HEK293 (cell line): Measurements from ENCODE around the gene PPARGC1A.

ENCODE experiments used
- CTCF ChIA-PET: fragments of 350-600 bp; formaldehyde crosslinking; extraction: SDS; loops from one replicate; lab custom pipeline; 2021; ENCODE audit warnings: antibody characterized with exemption; lab: Yijun Ruan, JAX
- POLR2A ChIA-PET: fragments of 300-600 bp; formaldehyde crosslinking; extraction: SDS; loops from one replicate; lab custom pipeline; 2020; ENCODE audit warnings: antibody characterized with exemption, inconsistent platforms; lab: Yijun Ruan, JAX
- H3K27ac ChIP-seq: fragments of 200-500 bp; sonication (Bioruptor generic); 2 replicates; pipeline ENCODE4 v1.5.1; 2014; ENCODE audit warnings: low read depth, low read length, control low read depth, inconsistent platforms; ENCODE audit errors: extremely low read depth
- H3K36me3 ChIP-seq, 2 experiments: fragments of 200-500 bp in 1 of 2; sonication (Bioruptor generic) in 1 of 2; 1 replicate in 1 of 2; 2 replicates in 1 of 2; pipeline ENCODE4 v1.5.1; 2014 to 2017; ENCODE audit warnings: inconsistent platforms in 2 of 2, low read length in 2 of 2; ENCODE audit not compliant: control insufficient read depth in 2 of 2, insufficient read depth in 1 of 2
- H3K4me1 ChIP-seq: fragments of 200-500 bp; sonication (Bioruptor generic); 2 replicates; pipeline ENCODE4 v1.5.1; 2014; ENCODE audit warnings: mild to moderate bottlenecking, low read length, inconsistent platforms; ENCODE audit not compliant: control insufficient read depth, insufficient read depth
- H3K4me3 ChIP-seq: 2 replicates; pipeline ENCODE4 v1.5.1; 2011; ENCODE audit warnings: low read depth, mild to moderate bottlenecking, control low read depth, low read length, moderate library complexity
- H3K9me3 ChIP-seq: fragments of 200-500 bp; sonication (Bioruptor generic); 2 replicates; pipeline ENCODE4 v1.5.1; 2014; ENCODE audit warnings: low read depth, low read length, inconsistent platforms; ENCODE audit not compliant: control insufficient read depth, insufficient read depth
- BCL11B ChIP-seq: fragments of 450-650 bp; formaldehyde crosslinking; IDR thresholded peaks from 2 replicates; pipeline ENCODE4 v1.5.1; 2016; ENCODE audit warnings: low read depth, missing biosample characterization, missing genetic modification characterization
- FEZF1 ChIP-seq: fragments of 450-650 bp; formaldehyde crosslinking; IDR thresholded peaks from 2 replicates; pipeline ENCODE4 v1.5.1; 2016; ENCODE audit warnings: missing biosample characterization, missing genetic modification characterization
- HOXC10 ChIP-seq: sonication (generic); formaldehyde crosslinking; IDR thresholded peaks from 2 replicates; pipeline ENCODE4 v1.8.1; 2023; ENCODE audit warnings: mild to moderate bottlenecking, missing genetic modification reagents
- KLF17 ChIP-seq: fragments of 450-650 bp; formaldehyde crosslinking; IDR thresholded peaks from 2 replicates; pipeline ENCODE4 v1.5.1; 2016; ENCODE audit warnings: missing biosample characterization, missing genetic modification characterization
- PRDM4 ChIP-seq: fragments of 450-650 bp; formaldehyde crosslinking; IDR thresholded peaks from 2 replicates; pipeline ENCODE4 v1.5.1; 2017; ENCODE audit warnings: missing biosample characterization, missing genetic modification characterization
- ZBTB17 ChIP-seq: fragments of 450-650 bp; formaldehyde crosslinking; IDR thresholded peaks from 2 replicates; pipeline ENCODE4 v1.5.1; 2016; ENCODE audit warnings: missing biosample characterization, missing genetic modification characterization
- ZBTB44 ChIP-seq: fragments of 450-650 bp; IDR thresholded peaks from 2 replicates; pipeline ENCODE4 v1.5.1; 2018; ENCODE audit warnings: missing biosample characterization, mild to moderate bottlenecking, missing genetic modification characterization
- ZFP69B ChIP-seq: fragments of 450-650 bp; formaldehyde crosslinking; IDR thresholded peaks from 2 replicates; pipeline ENCODE4 v1.5.1; 2016; ENCODE audit warnings: missing biosample characterization, missing genetic modification characterization
- ZNF121 ChIP-seq: fragments of 450-650 bp; formaldehyde crosslinking; IDR thresholded peaks from 2 replicates; pipeline ENCODE4 v1.5.1; 2016; ENCODE audit warnings: missing biosample characterization, missing genetic modification characterization
- ZNF132 ChIP-seq: fragments of 450-650 bp; formaldehyde crosslinking; IDR thresholded peaks from 2 replicates; pipeline ENCODE4 v1.5.1; 2017; ENCODE audit warnings: missing biosample characterization, missing genetic modification characterization, borderline replicate concordance
- ZNF146 ChIP-seq: fragments of 450-650 bp; formaldehyde crosslinking; IDR thresholded peaks from 2 replicates; pipeline ENCODE4 v1.5.1; 2016; ENCODE audit warnings: missing biosample characterization, missing genetic modification characterization
- ZNF157 ChIP-seq: fragments of 450-650 bp; formaldehyde crosslinking; IDR thresholded peaks from 2 replicates; pipeline ENCODE4 v1.5.1; 2016; ENCODE audit warnings: missing biosample characterization, missing genetic modification characterization
- ZNF169 ChIP-seq: fragments of 450-650 bp; formaldehyde crosslinking; IDR thresholded peaks from 2 replicates; pipeline ENCODE4 v1.5.1; 2016; ENCODE audit warnings: missing biosample characterization, missing genetic modification characterization
- ZNF18 ChIP-seq: fragments of 450-650 bp; formaldehyde crosslinking; IDR thresholded peaks from 2 replicates; pipeline ENCODE4 v1.5.1; 2016; ENCODE audit warnings: missing biosample characterization, missing genetic modification characterization
- ZNF214 ChIP-seq: fragments of 450-650 bp; formaldehyde crosslinking; IDR thresholded peaks from 2 replicates; pipeline ENCODE4 v1.5.1; 2017; ENCODE audit warnings: missing biosample characterization, mild to moderate bottlenecking, missing genetic modification characterization, borderline replicate concordance
- ZNF24 ChIP-seq: fragments of 450-650 bp; formaldehyde crosslinking; IDR thresholded peaks from 2 replicates; pipeline ENCODE4 v1.5.1; 2016; ENCODE audit warnings: missing biosample characterization, missing genetic modification characterization
- ZNF26 ChIP-seq: fragments of 450-650 bp; formaldehyde crosslinking; IDR thresholded peaks from 2 replicates; pipeline ENCODE4 v1.5.1; 2016; ENCODE audit warnings: missing biosample characterization, missing genetic modification characterization
- ZNF292 ChIP-seq: fragments of 450-650 bp; formaldehyde crosslinking; IDR thresholded peaks from 2 replicates; pipeline ENCODE4 v1.5.1; 2016; ENCODE audit warnings: low read depth, missing biosample characterization, missing genetic modification characterization, borderline replicate concordance
- ZNF324 ChIP-seq: fragments of 450-650 bp; formaldehyde crosslinking; IDR thresholded peaks from 2 replicates; pipeline ENCODE4 v1.5.1; 2016; ENCODE audit warnings: missing biosample characterization, missing genetic modification characterization
- ZNF416 ChIP-seq: fragments of 450-650 bp; formaldehyde crosslinking; IDR thresholded peaks from 2 replicates; pipeline ENCODE4 v1.5.1; 2016; ENCODE audit warnings: missing biosample characterization, missing genetic modification characterization
- ZNF555 ChIP-seq: fragments of 450-650 bp; formaldehyde crosslinking; conservative IDR thresholded peaks from 2 replicates; pipeline ENCODE4 v1.5.1; 2017; ENCODE audit warnings: missing biosample characterization, mild to moderate bottlenecking, missing genetic modification characterization, inconsistent platforms
- ZNF704 ChIP-seq: fragments of 450-650 bp; formaldehyde crosslinking; IDR thresholded peaks from 2 replicates; pipeline ENCODE4 v1.5.1; 2016; ENCODE audit warnings: missing biosample characterization, missing genetic modification characterization
- ZNF830 ChIP-seq: fragments of 450-650 bp; IDR thresholded peaks from 2 replicates; pipeline ENCODE4 v1.5.0; 2018; ENCODE audit warnings: missing biosample characterization, missing genetic modification characterization, low read depth, mild to moderate bottlenecking, moderate library complexity
- ZSCAN4 ChIP-seq: fragments of 450-650 bp; formaldehyde crosslinking; IDR thresholded peaks from 2 replicates; pipeline ENCODE4 v1.5.1; 2017; ENCODE audit warnings: missing biosample characterization, missing genetic modification characterization

The PPARGC1A gene

GRCh38 chr4:23922541-23923111 is 32.8 kb upstream of the PPARGC1A start:
- TF ChIP-seq ZBTB17 (tag by site-specific recombination) (no peak), ZNF157 (tag by site-specific recombination) (no peak), HOXC10 (no peak), ZNF416 (tag by site-specific recombination) (no peak), BCL11B (tag by site-specific recombination) (no peak), PRDM4 (no peak), KLF17 (tag by site-specific recombination) (no peak), ZNF214 (tag by site-specific recombination) (no peak), ZNF146 (tag by site-specific recombination) (no peak), ZFP69B (tag by site-specific recombination) (no peak), ZNF132 (tag by site-specific recombination) (no peak), ZNF292 (tag by site-specific recombination) (no peak), ZNF24 (tag by site-specific recombination) (no peak), ZNF324 (tag by site-specific recombination) (no peak), ZNF704 (tag by site-specific recombination) (no peak), ZSCAN4 (tag by site-specific recombination) (no peak)
- H3K4me1 ChIP-seq: no peaks in the 10 kb centered on the region
- H3K4me3 ChIP-seq: no peak overlapping the region
- H3K36me3 ChIP-seq: no peaks in the 10 kb centered on the region
- ChIA-PET CTCF (interaction anchor here (0.7 kb wide), 1 partner anchor 28 kb away, joined by 4 read pairs; no protein-coding TSS in a partner anchor), POLR2A (no interaction called here)
- no peaks in the 10 kb centered on the region for H3K9me3 ChIP-seq
- H3K27ac ChIP-seq: no peak overlapping the region

- H3K27ac ChIP-seq: no peak overlapping the region
- no peak for TF ChIP-seq ZNF18 (tag by site-specific recombination)
- TF ChIP-seq ZNF169: no peak
- TF ChIP-seq ZNF26 (tag by site-specific recombination): no peak
- no peak for TF ChIP-seq FEZF1 (tag by site-specific recombination)
- no peak for TF ChIP-seq ZNF555
- TF ChIP-seq ZBTB44: no peak
- no peak for TF ChIP-seq ZNF830 (tag by site-specific recombination)
- TF ChIP-seq ZNF121 (tag by site-specific recombination): no peak
- TF ChIP-seq, all 188 proteins: peak for 0
- Histone ChIP-seq H3K4me3 (no peak overlapping the region), H3K9me3 (no peaks in the 10 kb centered on the region), H3K4me1 (no peaks in the 10 kb centered on the region), H3K36me3 (no peaks in the 10 kb centered on the region)
- CTCF ChIA-PET: no interaction called here
- POLR2A ChIA-PET: no interaction called here
Observed at GRCh38 chr4:23922013-23922412, 32.2 kb upstream of the PPARGC1A start.
